Muscle of leg (tissue), 9 donors: ENCODE data around the gene GUCA2B. TPM values are rescaled to one million over a fixed set of nuclear protein-coding genes. Genes with fewer than 3 reads are reported as not detected.

Experiments used
- polyA plus RNA-seq, 8 donors: library from polyadenylated mRNA; unstranded; fragments of 120-200 nt; gene quantifications; one replicate each; pipeline versions ENCODE4 v1.2.1 to v1.2.3, GENCODE V29; 2013; ENCODE audit warnings: inconsistent platforms in 1 of 8, low replicate concordance in 1 of 8; ENCODE audit not compliant: insufficient read length in 8 of 8, insufficient read depth in 1 of 8
- total RNA-seq: library from RNA; stranded (reverse); fragments of 120-200 nt; gene quantifications from one replicate; pipeline ENCODE4 v1.2.4, GENCODE V29; 2013

Gene GUCA2B
- total and polyA plus RNA-seq, 9 donors: 0.32 TPM; not detected in 8

Other genes with a start within 250 kb of the GUCA2B start
- 0.93 TPM for gene HIVEP3, start 234.5 kb upstream of the GUCA2B start, total RNA-seq
- 1 to 10 TPM; 2.1 to 3.7 (median 2.8) TPM for gene HIVEP3, start 234.5 kb upstream of the GUCA2B start, polyA plus RNA-seq
- gene GUCA2A, start 11.3 kb downstream of the GUCA2B start, total RNA-seq: not detected
- gene GUCA2A, start 11.3 kb downstream of the GUCA2B start, polyA plus RNA-seq: 1 to 10 TPM in 2 of 8 donors, not detected in 6; 1.0 to 1.5 TPM
- 32.4 TPM for gene FOXJ3, start 181.8 kb downstream of the GUCA2B start, total RNA-seq
- gene FOXJ3, start 181.8 kb downstream of the GUCA2B start, polyA plus RNA-seq: 10 to 100 TPM; 28.6 to 41.9 (median 33.1) TPM
- gene RIMKLA, start 227.4 kb downstream of the GUCA2B start, total RNA-seq: 0.71 TPM
- gene RIMKLA, start 227.4 kb downstream of the GUCA2B start, polyA plus RNA-seq: 1 to 10 TPM in 4 of 8 donors, under 1 TPM in 4; 0.55 to 2.0 (median 0.96) TPM